ENCODE measurements around the gene LRRC1.

LRRC1 gene

DNA sequence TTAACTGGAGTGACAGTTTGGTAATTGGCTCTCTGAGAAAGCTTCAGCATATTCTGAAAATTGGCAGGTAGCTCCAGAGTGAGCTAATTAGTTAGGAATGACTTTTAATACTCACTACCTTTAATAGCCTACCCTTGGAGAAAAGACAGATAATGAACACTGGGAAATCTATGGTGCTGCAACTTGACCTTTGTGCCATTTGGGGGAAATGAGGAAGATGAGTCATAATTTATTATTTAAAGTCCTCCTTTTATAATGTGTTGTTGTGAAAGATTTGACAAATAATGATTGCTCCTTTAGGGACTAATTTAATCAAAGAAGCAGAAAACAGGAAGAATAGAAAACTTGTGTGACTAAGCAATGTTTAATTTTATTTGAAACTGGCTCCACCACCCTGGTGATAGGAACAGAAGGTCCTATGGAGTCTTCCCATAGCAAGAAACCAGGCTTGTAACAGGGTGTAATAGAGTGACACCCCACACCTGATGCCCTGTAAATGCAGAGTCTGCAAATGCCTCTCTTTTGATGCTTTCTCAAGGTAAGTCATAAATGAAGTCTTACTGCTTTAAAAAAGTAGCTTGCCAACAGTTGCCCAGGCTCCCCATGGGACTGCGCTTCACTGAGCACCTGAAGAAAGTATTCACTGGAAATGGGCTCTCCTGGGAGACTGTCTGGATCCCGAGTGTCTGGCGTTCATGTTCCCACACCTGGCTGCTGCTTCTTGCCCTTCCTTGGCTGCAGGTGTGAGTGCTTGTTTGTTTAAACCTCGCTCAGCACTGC, 134.4 kb downstream of the LRRC1 start:
- no peak for DNase-seq

DNA sequence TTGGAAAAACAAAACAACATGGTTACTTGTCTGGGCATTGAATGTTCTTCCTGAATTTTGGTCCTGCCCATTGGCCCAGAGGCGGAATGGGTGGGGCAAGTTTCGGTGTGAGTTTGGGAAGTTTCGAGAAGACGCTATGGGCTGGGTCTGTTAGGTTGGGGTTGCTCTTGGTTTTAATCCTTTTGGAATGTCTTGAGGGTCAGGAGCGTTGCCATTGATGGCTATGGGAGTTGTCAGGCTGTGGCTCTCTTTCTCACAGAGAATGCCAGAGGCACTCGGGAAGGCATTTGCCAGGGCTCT, 135.0 kb downstream of the LRRC1 start:
- DNase-seq, result no peak

DNA sequence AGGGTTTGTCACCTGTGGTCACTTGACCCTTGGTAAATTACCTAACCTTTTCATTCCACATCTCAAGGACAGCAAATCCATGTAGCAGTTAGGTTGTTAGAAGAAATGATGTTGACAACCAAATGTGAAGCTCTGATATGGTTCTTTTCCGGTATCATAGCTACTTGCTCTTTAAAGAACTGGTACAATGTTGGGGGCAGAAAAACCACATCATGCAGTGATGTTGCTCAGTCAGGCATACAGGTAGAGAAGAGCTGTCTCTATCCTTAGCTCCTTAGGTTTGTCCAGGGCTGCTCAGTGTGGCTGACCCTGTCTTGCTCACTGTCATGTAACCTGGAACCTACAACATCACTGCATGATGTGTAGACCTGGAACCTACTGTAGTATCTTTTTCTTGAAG, 135.5 kb downstream of the LRRC1 start:
- no peak for DNase-seq

DNA sequence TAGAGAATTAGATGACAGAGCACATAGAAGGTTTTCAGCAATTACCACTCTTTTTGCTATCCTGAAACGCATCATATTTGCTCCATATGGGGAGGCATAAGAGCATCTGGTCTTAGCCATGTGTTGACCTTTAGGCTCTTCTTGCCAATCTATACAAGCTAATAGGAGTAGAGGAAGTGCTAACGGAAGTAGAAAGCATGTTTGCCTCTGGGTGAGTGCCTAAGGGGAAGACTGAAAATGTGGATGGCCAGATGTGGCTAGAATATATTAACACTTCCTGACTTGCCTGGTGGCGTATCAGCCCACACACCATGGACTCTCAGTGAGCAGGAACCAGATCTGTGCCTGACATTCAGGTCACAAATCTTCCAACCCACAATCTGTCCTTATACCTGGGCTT, 136.3 kb downstream of the LRRC1 start:
- no peak for DNase-seq

DNA sequence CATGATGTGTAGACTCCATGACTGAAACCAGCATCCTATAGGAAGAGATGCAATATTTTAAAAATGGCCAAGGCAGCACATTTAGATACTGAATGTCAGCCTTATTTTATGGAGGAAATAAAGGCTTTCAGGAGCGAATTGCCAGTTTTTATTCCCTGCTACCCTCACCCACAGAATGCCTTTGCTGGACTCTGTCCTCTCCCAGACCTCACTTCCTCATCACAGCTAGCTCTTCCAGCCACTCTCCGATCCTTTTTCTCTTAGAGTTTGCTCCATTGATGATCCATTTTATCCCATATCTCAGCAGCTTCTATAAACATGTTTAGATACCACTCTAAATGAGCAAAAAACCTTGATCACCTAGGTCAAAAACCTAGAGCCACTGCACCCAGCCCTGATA, 137.7 kb downstream of the LRRC1 start:
- DNase-seq, result no peak

DNA sequence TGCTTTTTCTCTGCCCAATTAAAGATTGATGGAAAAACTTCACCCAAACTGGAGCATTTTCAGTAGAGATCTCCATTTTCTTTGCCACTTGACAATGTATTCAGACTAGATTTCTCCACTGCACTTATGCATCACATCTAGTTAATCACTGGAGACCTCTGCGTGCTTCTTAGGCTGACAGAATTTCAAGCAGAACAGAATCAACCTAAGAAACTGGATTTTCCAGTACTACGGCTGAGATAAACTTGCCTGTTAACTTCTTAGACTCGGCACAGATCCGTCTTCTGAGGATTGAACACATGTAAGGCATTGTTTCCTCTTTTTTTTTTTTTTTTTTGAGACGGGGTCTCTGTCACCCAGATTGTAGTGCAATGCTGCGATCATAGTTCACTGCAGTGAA, 139.2 kb downstream of the LRRC1 start:
- DNase-seq, result no peak

DNA sequence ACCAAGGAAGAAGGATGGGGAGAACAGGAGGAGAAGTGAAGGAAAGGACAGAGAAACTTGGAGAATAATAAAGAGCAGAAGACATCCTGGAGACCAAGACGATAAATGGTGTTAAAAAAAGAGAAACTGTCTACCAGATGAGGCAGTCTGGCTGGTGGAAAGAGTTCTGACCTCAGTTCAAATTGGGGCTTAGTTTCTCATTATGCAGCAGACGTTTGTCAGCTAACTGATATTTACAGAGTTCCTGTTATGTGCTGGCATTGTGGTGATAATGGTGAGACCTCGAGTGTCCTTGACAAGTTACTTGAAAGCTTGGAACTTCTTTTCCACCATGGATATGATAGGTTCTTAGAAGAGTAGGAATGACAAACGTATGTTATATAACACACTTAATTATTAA, 142.7 kb downstream of the LRRC1 start:
- DNase-seq, result no peak

DNA sequence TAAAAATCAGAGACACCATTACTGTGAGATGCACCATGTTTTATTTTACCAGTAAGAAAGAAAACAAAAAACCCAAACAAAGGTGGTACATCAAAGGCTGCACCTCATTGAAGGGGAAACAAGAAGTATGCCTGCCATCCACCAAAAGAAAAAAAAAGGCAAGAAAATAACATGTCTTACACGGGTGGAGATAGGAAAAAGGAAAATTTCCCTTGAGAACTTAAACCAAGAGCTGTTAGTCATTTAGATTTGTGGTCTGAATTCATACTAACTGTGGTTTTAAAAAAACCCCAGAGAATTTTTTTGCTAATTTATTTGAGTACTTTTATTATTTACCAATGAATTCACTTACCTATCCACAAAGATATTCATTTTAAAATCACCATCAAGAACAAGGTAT, 144.0 kb downstream of the LRRC1 start:
- no peak for DNase-seq

DNA sequence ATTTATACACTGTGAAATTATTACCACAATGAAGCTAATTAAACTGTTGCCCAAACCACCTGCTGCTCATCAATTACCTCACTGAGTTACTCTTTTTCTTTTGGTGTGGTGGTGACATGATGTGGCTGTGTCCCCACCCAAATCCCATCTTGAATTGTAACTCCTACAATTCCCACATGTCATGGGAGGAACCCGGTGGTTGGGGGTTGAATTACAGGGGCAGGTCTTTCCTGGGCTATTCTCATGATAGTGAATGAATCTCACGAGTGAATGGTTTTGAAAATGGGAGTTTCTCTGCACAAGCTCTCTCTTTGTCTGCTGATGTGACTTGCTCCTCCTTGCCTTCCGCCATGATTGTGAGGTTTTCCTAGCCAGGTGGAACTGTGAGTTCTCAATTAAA, 145.0 kb downstream of the LRRC1 start:
- no peak for DNase-seq

DNA sequence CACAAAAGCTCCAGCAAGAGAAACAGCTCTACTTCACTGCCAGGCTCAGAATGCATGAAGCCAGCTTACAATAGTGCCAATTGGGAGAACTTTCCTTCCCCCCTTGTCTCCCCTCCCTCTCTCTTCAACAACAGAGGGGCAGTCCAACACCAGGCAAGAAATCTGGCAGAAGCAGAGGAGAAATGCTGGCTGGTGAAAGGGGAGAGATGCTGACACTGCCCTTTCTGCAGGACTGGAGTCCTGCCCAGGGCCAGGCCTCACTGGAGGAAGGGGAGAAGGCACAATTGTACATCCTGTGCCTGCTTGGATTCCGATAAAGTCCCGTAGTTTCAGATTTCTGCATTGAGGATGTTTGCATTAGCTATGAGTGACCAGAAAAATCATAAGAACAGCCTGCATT, 148.6 kb downstream of the LRRC1 start:
- DNase-seq, result no peak

DNA sequence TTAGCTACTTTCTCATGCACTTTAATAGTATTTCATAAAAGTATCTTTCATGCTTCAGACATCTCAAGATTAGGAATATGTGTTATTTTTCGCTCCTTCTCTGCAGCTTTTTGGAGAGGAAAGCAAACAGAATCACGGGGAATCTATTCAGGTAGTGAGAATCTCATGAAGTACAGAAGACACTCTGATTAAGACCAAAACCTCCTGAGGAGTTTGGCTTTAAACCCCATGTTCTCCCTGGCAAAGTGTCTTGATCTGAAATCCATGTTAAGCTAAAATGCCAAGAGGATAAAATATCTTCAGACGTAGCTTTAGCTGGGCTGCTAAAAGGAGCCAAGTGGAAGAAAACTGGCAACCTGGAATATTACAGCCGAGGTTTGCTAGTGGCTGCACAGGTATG, 149.3 kb downstream of the LRRC1 start:
- DNase-seq, result no peak

DNA sequence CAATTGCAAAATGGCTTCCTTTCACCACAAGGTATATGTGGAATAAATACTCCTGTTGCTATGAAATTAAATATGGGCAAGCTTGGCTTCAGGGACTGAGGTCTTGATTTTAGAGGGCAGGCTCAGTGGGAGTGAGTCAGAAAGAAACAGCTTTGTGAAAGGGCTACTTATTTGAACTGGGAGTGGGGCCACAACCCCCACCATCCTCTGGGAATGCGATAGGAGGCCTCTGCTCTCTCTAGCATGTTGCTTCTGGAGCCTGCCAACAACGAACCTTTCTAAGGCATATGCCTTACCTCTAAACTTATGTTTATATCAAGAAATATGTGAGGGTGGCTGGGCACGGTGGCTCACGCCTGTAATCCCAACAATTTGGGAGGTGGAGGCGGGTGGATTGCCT, 149.7 kb downstream of the LRRC1 start:
- DNase-seq, result no peak

DNA sequence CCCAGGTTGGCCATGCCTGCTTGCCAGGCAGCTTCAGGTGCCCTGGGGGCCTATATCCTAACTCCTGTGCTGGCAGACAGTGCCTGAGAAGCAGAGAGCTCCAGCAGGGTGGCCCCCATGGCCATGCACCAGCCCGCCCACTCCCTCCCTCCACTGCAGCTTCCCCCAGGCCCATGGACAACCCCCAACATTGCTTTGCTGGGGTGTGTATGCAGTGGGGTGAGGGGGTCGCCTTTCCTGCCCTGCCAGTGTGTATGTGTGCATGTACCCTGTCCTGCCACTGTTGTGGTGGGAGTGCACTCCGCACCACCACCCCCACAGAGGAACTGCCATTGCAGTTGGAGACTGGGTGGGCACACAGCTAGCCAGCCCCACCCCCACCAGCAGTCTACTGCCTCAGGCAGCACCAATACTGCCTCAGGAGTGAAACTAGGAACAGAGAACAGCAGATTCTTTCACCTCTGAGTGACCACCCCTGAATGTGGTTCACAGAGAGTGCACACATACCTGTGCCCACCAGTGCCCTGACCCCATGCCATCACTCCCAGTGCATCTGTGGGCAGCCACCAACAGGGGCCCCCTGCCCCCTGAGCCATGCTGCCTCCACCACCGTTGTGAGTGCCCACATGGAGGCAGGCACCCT, 151.1 kb downstream of the LRRC1 start:
- no peak for DNase-seq

DNA sequence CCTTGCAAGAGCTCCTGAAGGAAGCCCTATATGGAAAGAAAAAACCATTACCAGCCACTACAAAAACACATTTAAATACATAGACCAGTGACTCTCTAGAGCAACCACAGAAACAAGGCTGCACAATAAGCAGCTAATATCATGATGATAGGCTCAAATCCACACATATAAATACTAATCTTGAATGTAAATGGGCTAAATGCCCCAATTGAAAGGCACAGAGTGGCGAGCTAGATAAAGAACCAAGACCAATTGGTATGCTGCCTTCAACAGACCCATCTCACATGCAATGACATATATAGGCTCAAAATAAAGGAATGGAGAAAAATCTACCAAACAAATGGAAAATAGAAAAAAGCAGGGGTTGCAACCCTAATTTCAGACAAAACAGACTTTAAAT, 153.0 kb downstream of the LRRC1 start:
- DNase-seq, result no peak

DNA sequence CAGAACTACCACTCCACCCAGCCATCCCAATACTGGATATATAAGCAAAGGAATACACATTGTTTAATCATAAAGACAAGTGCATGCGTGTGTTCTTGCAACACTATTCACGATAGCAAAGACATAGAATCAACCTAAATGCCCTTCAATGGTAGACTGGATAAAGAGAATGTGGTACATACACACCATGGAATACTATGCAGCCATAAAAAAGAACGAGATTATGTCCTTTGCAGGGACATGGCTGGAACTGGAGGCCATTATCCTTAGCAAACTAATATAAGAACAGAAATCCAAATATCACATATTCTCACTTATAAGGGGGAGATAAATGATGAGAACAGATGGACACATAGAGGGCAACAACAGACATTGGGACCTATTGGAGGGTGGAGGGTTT, 156.6 kb downstream of the LRRC1 start:
- DNase-seq, result no peak

DNA sequence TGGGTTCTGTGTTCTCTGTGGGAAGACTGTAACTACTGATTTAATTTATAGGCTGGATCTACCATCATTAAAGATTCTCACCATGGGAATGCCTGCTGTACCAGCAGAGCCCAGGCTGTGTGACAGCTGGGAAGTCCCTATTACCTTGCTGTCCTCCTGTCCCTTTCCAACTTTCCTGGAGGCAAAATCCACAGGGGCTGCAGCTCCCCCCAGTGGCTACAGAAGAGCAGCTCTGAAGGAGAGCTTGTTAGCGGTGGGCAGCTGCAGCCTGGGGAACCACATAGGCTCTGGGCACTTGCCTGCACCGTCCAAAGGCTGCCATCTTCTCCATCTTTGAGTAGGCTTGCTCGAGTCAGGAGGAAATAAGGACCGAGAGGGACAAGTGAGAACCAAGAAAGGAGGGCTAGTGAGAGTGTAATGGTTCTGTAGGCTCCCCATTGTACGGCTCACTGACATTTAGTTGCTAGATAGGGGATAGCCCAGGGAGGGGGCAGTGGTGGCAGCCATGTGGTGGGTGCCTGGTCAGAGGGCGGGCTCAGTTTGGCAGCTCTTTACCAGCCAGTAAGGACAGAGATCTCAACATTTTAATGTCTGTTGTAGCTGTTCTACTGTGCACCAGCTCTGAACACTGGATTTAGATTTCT, 161.4 kb downstream of the LRRC1 start:
- peak; percentile 17 to 25 for DNase-seq

DNA sequence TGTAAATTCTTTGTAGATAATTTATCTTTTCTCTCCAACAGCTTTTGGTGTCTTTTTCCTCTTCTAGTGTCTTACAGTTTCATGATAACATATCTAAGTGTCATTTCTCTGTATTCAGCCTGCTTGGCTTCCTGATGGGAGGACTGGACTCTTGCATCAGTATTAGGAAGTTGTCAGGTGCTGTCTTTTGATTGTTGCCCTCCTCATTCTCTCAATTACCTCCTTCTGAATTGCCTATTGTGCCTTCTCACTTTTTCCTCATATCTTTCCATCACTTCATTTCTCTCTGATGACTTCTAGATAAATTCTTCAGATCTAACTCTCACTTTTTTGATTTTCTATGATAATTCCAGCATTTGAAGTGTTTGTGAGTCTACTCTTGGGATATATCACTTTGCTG, 162.0 kb downstream of the LRRC1 start:
- DNase-seq, result no peak

DNA sequence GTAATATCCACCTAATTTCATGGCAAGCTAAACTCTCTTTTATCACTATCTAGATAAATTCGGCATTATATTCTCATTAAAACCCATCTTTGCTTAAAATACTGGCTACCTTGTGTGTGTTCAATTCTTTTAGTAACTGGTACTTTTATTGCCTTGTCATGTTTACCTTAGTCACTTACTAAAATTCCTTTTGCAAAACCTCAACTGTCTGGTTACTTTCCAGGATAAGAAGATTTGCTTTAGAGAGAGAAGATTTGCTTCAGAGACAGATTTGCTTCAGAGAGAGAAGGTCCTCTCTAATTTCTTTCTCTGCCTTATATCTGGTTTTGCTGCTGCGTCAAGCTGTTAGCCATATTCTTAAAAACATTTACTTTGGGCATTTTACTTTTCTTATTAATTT, 164.9 kb downstream of the LRRC1 start:
- no peak for DNase-seq

DNA sequence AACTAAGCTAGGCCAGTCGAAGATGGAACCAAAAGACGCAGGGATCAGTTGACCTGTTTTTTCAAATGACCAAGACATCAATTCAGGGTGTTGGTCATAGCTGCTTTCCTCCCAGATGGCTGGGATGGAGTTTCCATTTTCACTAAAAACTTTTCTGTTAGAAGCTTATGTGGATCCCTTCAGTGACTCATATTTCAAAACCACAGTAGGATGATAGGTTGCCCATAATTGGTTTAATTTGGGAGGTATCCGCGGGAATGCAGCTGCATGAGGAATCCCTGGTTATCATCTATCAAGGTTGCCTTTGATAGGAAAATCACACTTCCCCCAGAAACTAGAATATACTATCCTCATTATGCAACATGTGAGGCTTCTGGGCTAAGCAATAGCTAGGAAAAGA, 165.5 kb downstream of the LRRC1 start:
- no peak for DNase-seq

DNA sequence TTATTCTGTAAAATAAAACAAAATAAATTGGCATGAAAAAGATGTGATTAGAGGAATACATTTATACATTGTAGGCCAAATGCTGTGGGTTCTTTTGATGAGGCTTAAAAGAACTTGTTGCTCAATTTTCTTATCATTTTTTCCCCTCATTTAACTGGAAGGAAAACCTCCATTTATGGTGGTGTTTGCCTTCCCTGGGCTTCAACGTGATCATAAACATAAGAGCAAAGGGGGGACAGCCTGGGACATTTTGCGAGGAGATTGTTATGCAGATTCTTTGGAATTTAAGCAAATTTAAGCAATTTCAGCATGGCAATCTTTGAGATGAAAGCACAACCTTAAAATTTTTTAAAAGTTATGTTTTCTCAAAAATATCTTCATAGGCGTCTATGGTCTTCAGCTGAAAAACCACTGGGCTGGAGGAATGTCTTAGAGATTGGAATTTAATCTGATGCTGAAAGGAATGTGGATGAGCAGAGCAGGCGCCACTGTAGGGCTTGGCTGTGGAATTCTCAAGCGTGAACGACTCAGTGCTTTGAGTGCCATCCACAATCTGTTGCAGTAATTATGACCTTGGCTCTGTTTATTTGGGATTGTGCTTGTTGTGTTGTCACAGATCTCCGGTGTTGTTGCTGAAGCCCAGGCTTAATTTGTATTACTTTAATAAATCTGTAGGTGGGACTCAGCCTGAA, 167.0 kb downstream of the LRRC1 start:
- no peak for DNase-seq

DNA sequence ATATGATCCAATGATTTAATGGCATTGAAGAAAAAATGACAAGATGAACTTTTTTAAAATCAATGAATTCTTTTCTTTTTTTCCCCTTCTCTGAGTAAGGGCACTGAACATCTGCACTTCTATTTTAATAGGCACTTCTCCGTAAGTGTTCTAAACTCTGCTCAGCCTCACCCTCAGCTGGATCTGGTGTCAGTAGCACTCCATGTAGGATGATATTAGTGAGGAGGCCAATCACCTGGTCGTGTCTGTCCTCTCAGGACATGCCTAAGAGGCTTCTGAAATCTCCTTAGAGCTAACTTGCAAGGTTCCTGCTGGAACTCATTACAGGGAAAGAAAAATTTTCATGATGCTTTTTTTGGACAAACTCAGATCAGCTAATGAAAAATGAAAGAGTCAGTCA, 167.8 kb downstream of the LRRC1 start:
- DNase-seq, result no peak

DNA sequence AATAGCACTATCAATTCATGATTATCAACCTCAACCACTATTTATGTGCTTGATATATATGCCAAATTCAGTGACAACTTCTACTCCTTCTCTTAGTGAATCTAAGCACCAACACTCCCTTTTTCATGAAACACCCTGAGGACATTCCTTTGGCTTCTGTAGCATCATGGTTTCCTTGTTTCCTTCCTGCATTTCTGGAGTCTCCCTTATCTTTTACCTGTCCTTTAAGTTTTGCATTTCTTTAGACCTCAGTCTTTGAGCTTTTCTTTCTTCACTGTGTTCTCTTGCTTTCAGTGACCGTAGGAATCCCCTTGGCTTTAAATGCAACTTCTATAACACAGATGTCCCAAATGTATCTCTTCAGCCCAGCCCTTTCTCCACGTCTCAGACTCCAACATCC, 172.6 kb downstream of the LRRC1 start:
- no peak for DNase-seq
